OCI-LY1 (cell line): ENCODE results near the gene DTX1.
"Not testable (repeated sequence)": the region's sequence is repeated elsewhere in the genome, so short reads cannot be mapped to it uniquely, and the experiment has no call there.

Source experiments
- H2AFZ ChIP-seq: fragments of 200-600 bp; sonication (generic), shearing (Covaris generic); 2 replicates; pipeline ENCODE4 v1.6.0; 2014; ENCODE audit warnings: antibody characterized with exemption, mild to moderate bottlenecking, low read length
- H3F3A ChIP-seq: fragments of 200-600 bp; sonication (generic), shearing (Covaris generic); 2 replicates; pipeline ENCODE4 v1.6.0; 2014; ENCODE audit warnings: mild to moderate bottlenecking, antibody characterized with exemption, low read length, moderate library complexity; ENCODE audit not compliant: insufficient read depth
- H3K27ac ChIP-seq: fragments of 200-600 bp; sonication (generic); 2 replicates; pipeline ENCODE4 v1.5.1; 2014; ENCODE audit warnings: low read length, mixed run types, mild to moderate bottlenecking, low read depth; ENCODE audit not compliant: poor library complexity, severe bottlenecking
- H3K27me3 ChIP-seq: fragments of 200-600 bp; sonication (generic); 2 replicates; pipeline ENCODE4 v1.6.0; 2014; ENCODE audit warnings: antibody characterized with exemption, mild to moderate bottlenecking, low read length, moderate library complexity; ENCODE audit not compliant: insufficient read depth
- H3K36me3 ChIP-seq: fragments of 200-600 bp; sonication (generic); 2 replicates; pipeline ENCODE4 v1.6.1; 2014; ENCODE audit warnings: mild to moderate bottlenecking, antibody characterized with exemption, low read length, moderate library complexity, mixed read lengths; ENCODE audit not compliant: insufficient read depth
- H3K4me1 ChIP-seq: fragments of 200-600 bp; sonication (generic); 2 replicates; pipeline ENCODE4 v1.5.1; 2014; ENCODE audit warnings: mild to moderate bottlenecking, low read length, moderate library complexity; ENCODE audit not compliant: insufficient read depth, severe bottlenecking
- H3K4me2 ChIP-seq: fragments of 200-600 bp; sonication (generic), shearing (Covaris generic); 2 replicates; pipeline ENCODE4 v1.6.1; 2014; ENCODE audit warnings: low read length
- H3K4me3 ChIP-seq: fragments of 200-600 bp; sonication (generic); 2 replicates; pipeline ENCODE4 v1.5.1; 2014; ENCODE audit warnings: low read length, low read depth, mild to moderate bottlenecking, mixed read lengths; ENCODE audit not compliant: poor library complexity, severe bottlenecking
- H3K79me2 ChIP-seq: fragments of 200-600 bp; shearing (Covaris generic); 2 replicates; pipeline ENCODE4 v1.6.1; 2016; ENCODE audit warnings: mixed run types, low read length, mixed read lengths; ENCODE audit not compliant: insufficient read depth
- H3K9ac ChIP-seq: fragments of 200-600 bp; sonication (generic), shearing (Covaris generic); 2 replicates; pipeline ENCODE4 v1.6.1; 2014; ENCODE audit warnings: mild to moderate bottlenecking, low read length, mixed read lengths
- H3K9me2 ChIP-seq: fragments of 200-600 bp; sonication (generic), shearing (Covaris generic); 2 replicates; pipeline ENCODE4 v1.6.1; 2014; ENCODE audit warnings: low read depth, mild to moderate bottlenecking, low read length, mixed read lengths
- H3K9me3 ChIP-seq: fragments of 200-600 bp; shearing (Covaris generic); 2 replicates; pipeline ENCODE4 v1.6.1; 2014; ENCODE audit warnings: low read length, mixed read lengths
- H4K20me1 ChIP-seq: fragments of 200-600 bp; sonication (generic), shearing (Covaris generic); 2 replicates; pipeline ENCODE4 v1.6.0; 2016; ENCODE audit warnings: mild to moderate bottlenecking, low read length; ENCODE audit not compliant: insufficient read depth
- CTCF ChIP-seq: fragments of 200-600 bp; sonication (generic), shearing (Covaris generic); IDR thresholded peaks from 2 replicates; pipeline ENCODE4 v1.5.1; 2017; ENCODE audit warnings: mild to moderate bottlenecking, antibody characterized with exemption, low read length, moderate library complexity, mixed read lengths
- EZH2 ChIP-seq: fragments of 200-600 bp; sonication (generic), shearing (Covaris generic); IDR thresholded peaks from 2 replicates; pipeline ENCODE4 v1.8.0; 2017; ENCODE audit warnings: borderline replicate concordance, mixed run types, mild to moderate bottlenecking, antibody characterized with exemption, low read length, moderate library complexity, mixed read lengths

DTX1 gene

GRCh38 chr12:113138826-113139225 is 82.3 kb downstream of the DTX1 start:
- Histone ChIP-seq H4K20me1 (no peaks in the 10 kb centered on the region), H3K36me3 (peaks cover 16% of the 10 kb centered on the region; the same call in 1 of the 2 replicates), H3K27ac (peak overlapping the region; percentile 74), H2AFZ (no peak overlapping the region), H3K79me2 (peaks cover 15% of the 10 kb centered on the region), H3K4me3 (no peak overlapping the region), H3K9me3 (no peaks in the 10 kb centered on the region), H3F3A (no peaks in the 10 kb centered on the region), H3K27me3 (no peaks in the 10 kb centered on the region), H3K9me2 (no peaks in the 10 kb centered on the region), H3K4me1 (peaks cover 59% of the 10 kb centered on the region), H3K9ac (no peak overlapping the region), H3K4me2 (no peak overlapping the region)
- TF ChIP-seq CTCF (no peak), EZH2 (no peak)

- Histone ChIP-seq H3K9ac (peak overlapping the region; percentile 17; the same call in 1 of the 2 replicates), H3K36me3 (no peaks in the 10 kb centered on the region), H3K79me2 (no peaks in the 10 kb centered on the region), H3K4me1 (peaks cover 52% of the 10 kb centered on the region), H3K4me3 (no peak overlapping the region), H3K27me3 (no peaks in the 10 kb centered on the region), H3K4me2 (peak overlapping the region; percentile 37), H3K9me3 (no peaks in the 10 kb centered on the region), H3F3A (no peaks in the 10 kb centered on the region), H4K20me1 (no peaks in the 10 kb centered on the region), H3K9me2 (no peaks in the 10 kb centered on the region), H3K27ac (peak overlapping the region; percentile 89), H2AFZ (no peak overlapping the region)
- no peak for TF ChIP-seq CTCF
- no peak for TF ChIP-seq EZH2
Measured at GRCh38 chr12:113140706-113141105, 84.2 kb downstream of the DTX1 start.

- not testable (repeated sequence) for H3K4me3 ChIP-seq, H4K20me1 ChIP-seq, H3K36me3 ChIP-seq, H3K9me3 ChIP-seq, H3K9me2 ChIP-seq, H2AFZ ChIP-seq, H3K79me2 ChIP-seq, H3F3A ChIP-seq, H3K27me3 ChIP-seq
- peak overlapping the region; percentile 13; the same call in 1 of the 2 replicates for H3K4me2 ChIP-seq
- peak overlapping the region; percentile 43; the same call in 1 of the 2 replicates for H3K9ac ChIP-seq
- peak overlapping the region; percentile 89 for H3K27ac ChIP-seq
- H3K4me1 ChIP-seq, result peaks cover 47% of the 10 kb centered on the region
Measured at GRCh38 chr12:113141716-113142115, 85.2 kb downstream of the DTX1 start.

GRCh38 chr12:113142173-113142885 is 85.8 kb downstream of the DTX1 start:
- Histone ChIP-seq H2AFZ (peak overlapping the region; percentile 39; the same call in 1 of the 2 replicates), H3K9ac (peak overlapping the region; percentile 43; the same call in 1 of the 2 replicates), H3K27ac (peak overlapping the region; percentile 89)

More at GRCh38 chr12:113142173-113142885, 85.8 kb downstream of the DTX1 start:
- Histone ChIP-seq H3K4me3 (no peak overlapping the region), H3F3A (no peaks in the 10 kb centered on the region), H3K4me1 (peaks cover 46% of the 10 kb centered on the region), H3K79me2 (no peaks in the 10 kb centered on the region), H3K27me3 (no peaks in the 10 kb centered on the region), H3K4me2 (peak overlapping the region; percentile 13; the same call in 1 of the 2 replicates), H3K36me3 (no peaks in the 10 kb centered on the region), H4K20me1 (no peaks in the 10 kb centered on the region), H3K9me2 (no peaks in the 10 kb centered on the region), H3K9me3 (no peaks in the 10 kb centered on the region; the same call in 1 of the 2 replicates)
- TF ChIP-seq EZH2, result no peak
- no peak for TF ChIP-seq CTCF
